Astrocyte of the spinal cord (primary cell): Measurements from ENCODE around the gene FOXD4L1.
"Not testable (repeated sequence)": the region's sequence is repeated elsewhere in the genome, so short reads cannot be mapped to it uniquely, and the experiment has no call there.

Source experiments
- DNase-seq: peaks from one replicate; pipeline ENCODE4 v3.0.0; 2011; ENCODE audit warnings: low read depth, low spot score
- H3K4me3 ChIP-seq: 2 replicates; pipeline ENCODE4 v1.5.1; 2011; ENCODE audit warnings: low read depth, mild to moderate bottlenecking, low read length, moderate library complexity
- in situ Hi-C: cut with HindIII; loops from 2 replicates; pipeline ENCODE4 v1.10.0; 2017; ENCODE audit warnings: low sequenced_read_pairs

The FOXD4L1 gene

DNA sequence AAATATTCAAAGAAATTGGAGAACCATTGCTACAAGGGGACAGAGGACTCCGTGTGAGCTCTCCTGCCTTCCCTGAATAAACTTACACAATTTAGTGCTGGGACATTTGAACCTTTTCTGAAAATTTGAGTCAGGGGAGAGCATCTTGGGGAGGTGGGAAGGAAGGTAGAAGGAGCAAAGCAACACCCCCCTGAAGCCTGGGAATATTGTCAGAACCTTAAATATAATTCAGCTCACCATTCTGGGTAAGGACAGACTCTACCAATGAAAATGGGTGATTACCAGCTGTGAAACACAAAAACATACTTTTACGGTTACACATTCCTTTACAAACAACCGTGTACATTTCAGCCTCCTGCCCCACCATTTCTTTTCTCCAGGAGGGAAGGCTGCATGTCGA lies at the start of gene FOXD4L1:
Gene FOXD4L1 (plus strand): TSS at position 301 of the 400 bp plus-strand sequence. CDS start 592 bp downstream, outside the sequence.
- H3K4me3 ChIP-seq, in situ Hi-C loops, DNase-seq: not testable (repeated sequence)

DNA sequence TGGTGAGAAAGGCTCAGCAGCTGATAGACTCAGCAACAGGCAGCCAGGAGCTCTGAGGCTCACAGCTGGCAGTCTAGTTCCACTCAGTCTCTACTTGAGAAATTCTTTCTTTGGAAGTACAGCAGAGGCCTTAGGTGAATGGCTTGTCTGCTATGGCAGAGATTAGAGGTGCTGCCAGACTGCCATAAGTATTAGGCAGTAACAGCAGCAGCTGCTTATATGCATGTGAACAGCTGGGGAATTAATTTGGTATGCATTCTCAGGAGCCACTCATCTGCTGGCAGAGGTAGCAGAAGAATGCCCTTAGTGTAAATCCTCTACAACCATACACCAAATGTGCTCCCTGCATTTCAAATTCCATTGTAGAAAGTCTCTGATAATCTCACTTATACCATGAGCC lies 32.7 kb upstream of the FOXD4L1 start:
- H3K4me3 ChIP-seq, DNase-seq, in situ Hi-C loops: not testable (repeated sequence)

DNA sequence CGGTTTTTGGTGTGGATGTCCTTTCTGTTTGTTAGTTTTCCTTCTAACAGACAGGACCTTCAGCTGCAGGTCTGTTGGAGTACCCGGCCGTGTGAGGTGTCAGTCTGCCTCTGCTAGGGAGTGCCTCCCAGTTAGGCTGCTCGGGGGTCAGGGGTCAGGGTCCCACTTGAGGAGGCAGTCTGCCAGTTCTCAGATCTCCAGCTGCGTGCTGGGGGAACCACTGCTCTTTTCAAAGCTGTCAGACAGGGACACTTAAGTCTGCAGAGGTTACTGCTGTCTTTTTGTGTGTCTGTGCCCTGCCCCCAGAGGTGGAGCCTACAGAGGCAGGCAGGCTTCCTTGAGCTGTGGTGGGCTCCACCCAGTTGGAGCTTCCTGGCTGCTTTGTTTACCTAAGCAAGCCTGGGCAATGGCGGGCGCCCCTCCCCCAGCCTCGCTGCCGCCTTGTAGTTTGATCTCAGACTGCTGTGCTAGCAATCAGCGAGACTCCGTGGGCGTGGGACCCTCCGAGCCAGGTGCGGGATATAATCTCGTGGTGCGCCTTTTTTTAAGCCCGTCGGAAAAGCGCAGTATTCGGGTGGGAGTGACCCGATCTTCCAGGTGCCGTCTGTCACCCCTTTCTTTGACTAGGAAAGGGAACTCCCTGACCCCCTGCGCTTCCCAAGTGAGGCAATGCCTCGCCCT lies 21.6 kb upstream of the FOXD4L1 start:
- DNase-seq, in situ Hi-C loops, H3K4me3 ChIP-seq: not testable (repeated sequence)

- in situ Hi-C loops, H3K4me3 ChIP-seq, DNase-seq: not testable (repeated sequence)
Measured at GRCh38 chr2:113496527-113496926, 1.9 kb upstream of the FOXD4L1 start.

DNA sequence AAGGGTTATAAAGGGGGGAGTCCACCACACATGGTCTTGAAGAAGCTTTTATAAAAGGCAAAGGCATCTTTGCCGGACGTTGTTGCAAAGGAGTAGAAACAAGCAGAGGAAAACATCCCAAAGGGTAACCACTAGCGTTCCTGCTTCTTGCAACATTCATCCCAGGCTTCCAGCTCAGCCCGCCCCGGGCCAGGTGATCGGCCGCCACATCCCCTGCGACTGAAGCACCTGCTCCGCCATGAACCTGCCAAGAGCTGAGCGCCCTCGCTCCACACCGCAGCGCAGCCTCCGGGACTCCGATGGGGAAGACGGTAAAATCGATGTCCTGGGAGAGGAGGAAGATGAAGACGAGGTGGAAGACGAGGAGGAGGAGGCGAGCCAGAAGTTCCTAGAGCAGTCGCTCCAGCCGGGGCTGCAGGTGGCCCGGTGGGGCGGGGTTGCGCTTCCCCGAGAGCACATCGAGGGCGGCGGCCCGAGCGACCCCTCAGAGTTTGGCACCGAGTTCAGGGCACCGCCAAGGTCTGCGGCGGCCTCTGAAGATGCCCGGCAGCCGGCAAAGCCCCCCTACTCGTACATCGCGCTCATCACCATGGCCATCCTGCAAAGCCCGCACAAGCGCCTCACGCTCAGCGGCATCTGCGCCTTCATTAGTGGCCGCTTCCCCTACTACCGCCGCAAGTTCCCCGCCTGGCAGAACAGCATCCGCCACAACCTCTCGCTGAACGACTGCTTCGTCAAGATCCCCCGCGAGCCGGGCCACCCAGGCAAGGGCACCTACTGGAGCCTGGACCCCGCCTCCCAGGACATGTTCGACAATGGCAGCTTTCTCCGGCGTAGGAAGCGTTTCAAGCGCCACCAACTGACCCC lies 787 bp downstream of the FOXD4L1 start:
- DNase-seq, H3K4me3 ChIP-seq, in situ Hi-C loops: not testable (repeated sequence)

DNA sequence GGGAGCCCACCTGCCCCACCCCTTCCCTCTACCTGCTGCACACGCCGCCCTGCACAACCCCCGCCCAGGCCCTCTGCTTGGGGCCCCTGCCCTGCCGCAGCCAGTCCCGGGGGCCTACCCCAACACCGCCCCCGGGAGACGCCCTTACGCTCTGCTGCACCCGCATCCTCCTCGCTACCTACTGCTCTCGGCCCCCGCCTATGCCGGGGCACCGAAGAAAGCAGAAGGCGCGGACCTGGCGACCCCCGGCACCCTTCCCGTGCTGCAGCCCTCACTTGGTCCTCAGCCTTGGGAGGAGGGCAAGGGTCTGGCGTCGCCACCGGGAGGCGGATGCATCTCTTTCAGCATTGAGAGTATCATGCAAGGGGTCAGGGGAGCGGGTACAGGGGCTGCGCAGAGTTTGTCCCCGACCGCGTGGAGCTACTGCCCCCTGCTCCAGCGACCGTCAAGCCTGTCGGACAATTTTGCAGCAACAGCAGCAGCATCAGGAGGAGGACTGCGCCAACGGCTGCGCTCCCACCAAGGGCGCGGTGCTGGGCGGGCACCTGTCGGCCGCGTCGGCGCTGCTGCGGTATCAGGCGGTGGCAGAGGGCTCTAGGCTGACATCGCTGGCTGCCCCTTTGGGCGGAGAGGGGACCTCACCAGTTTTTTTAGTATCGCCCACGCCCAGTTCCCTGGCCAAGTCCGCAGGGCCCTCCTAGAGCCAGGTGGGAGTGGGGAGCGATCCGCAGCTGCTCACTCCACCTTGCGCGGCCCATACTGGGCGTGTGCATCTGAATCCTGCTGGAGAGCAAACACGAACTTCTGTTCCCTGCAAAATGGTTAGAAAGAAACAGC lies 1.6 kb downstream of the FOXD4L1 start:
- H3K4me3 ChIP-seq, in situ Hi-C loops, DNase-seq: not testable (repeated sequence)

GRCh38 chr2:113500723-113501038 lies 2.2 kb downstream of the FOXD4L1 start:
- in situ Hi-C loops, DNase-seq, H3K4me3 ChIP-seq: not testable (repeated sequence)

- DNase-seq, H3K4me3 ChIP-seq, in situ Hi-C loops: not testable (repeated sequence)
Measured at GRCh38 chr2:113502216-113503093, 4.0 kb downstream of the FOXD4L1 start.

DNA sequence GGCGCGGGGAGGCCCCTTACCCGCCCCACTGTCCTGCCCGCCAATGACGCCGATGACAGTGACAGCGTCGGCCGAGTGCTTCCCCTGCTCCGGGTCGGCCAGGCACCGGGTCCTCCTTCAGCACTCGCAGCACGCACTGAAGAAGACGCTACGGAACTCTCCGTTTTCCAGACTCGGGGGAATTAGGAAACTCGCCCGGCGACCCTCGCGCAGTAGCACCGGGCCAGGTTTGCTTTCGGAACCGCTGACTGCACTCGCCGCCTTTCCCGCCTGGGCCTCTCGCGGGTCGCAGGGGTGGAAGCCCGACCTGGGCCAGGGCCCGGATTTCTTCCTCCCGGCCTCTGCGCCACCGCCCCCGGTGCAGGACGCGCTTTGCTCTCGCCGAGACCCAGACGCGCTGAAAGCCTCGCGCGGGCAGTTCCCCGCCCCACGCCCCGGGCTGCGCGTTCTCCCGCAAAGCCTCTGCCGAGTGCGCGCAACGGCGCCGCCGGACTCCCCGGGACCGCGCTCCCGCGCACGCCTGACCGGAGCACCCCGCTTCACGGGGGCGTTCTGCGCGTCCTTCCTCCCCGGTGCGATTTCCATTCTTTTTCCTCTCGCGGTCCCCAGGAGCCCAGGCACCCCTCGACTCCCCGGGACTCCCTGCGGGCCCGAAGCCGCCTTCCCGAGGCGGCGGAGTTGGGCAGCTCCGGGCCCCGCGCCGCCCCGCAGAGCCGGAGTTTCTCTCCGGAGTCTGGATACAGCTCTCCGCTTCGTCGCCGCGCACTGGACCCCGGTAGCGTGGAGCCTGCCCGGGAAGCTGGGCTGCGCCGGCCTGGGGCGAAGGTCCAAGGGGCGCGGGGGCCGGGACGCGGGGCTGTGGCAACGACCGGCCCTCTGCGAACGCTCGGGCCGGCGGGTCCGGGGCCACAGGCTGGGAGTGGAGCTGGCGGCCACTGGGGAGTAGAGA lies 4.9 kb downstream of the FOXD4L1 start:
- in situ Hi-C loops: not testable (repeated sequence)
- H3K4me3 ChIP-seq: peak overlapping the region; percentile 18
- peak; percentile 12 for DNase-seq

GRCh38 chr2:113504081-113504480 lies 5.6 kb downstream of the FOXD4L1 start:
- in situ Hi-C loops, H3K4me3 ChIP-seq, DNase-seq: not testable (repeated sequence)

- DNase-seq, H3K4me3 ChIP-seq, in situ Hi-C loops: not testable (repeated sequence)
Measured at GRCh38 chr2:113507394-113508140, 9.1 kb downstream of the FOXD4L1 start.

DNA sequence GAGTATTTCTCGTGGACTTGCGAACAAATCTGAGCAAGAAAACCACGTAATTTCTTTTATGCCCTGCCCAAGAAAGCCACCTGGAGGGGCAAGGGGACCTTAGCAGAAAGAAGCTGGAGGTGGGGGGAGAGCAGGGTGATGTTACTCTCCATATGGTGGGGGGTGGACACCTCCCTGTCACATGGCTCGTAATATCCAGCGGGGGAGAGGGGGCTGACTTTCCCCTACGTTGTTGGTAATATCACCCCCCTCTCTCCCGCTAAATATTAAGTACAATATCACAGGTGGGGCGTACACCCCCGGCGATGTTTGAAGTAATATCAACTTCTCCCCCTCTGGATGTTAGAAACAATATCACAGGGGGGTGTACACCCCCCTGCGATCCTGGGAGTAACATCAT lies 9.7 kb downstream of the FOXD4L1 start:
- H3K4me3 ChIP-seq, DNase-seq, in situ Hi-C loops: not testable (repeated sequence)

GRCh38 chr2:113510913-113511312 lies 12.4 kb downstream of the FOXD4L1 start:
- H3K4me3 ChIP-seq, DNase-seq, in situ Hi-C loops: not testable (repeated sequence)

DNA sequence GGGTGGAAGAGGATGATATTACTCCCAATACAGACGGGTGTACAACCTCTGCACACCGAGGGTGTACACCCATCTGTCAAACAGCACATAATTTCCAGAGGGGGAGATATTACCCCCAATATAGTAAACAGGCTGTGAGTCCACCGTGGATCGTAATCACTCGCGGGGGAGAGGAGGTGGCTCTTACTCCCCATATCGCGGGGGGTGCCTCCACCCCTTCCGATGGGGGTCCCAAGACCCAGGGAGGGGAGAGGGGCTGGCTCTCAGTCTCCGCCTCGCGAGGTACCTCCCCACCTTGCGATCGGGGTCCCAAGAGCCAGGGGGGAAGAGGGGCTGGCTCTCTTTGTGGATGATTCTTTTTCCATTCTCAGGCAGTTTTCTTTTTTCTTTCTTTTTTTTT lies 13.4 kb downstream of the FOXD4L1 start:
- in situ Hi-C loops, DNase-seq, H3K4me3 ChIP-seq: not testable (repeated sequence)

GRCh38 chr2:113515457-113515856 lies 17.0 kb downstream of the FOXD4L1 start:
- DNase-seq, in situ Hi-C loops, H3K4me3 ChIP-seq: not testable (repeated sequence)
